A549 (cell line): ENCODE data around the gene CNTN2. TPM values are rescaled to one million over a fixed set of nuclear protein-coding genes. Genes with fewer than 3 reads are reported as not detected.

Experiments
- ATAC-seq, 2 experiments: fragments of 200-7000 bp in 1 of 2; fragments of >200 bp in 1 of 2; cut with Nextera tagmentation in 1 of 2; cut with Tn5 transposase in 1 of 2; 3 replicates each; pipeline versions ENCODE4 v1.8.0 to v1.9.1; 2018 to 2020; ENCODE audit warnings: mild to moderate bottlenecking in 1 of 2, moderate library complexity in 1 of 2
- CTCF ChIA-PET: fragments of 300-600 bp; sonication (Branson Sonifier 250); formaldehyde crosslinking; extraction: SDS; loops from one replicate; lab custom pipeline; 2021; ENCODE audit warnings: antibody characterized with exemption, inconsistent platforms; lab: Yijun Ruan, JAX
- POLR2A ChIA-PET: fragments of 350-600 bp; formaldehyde crosslinking; extraction: SDS; loops from one replicate; lab custom pipeline; 2021; ENCODE audit warnings: antibody characterized with exemption, inconsistent platforms; lab: Yijun Ruan, JAX
- DNase-seq, 2 experiments: peaks; one replicate each; pipeline versions ENCODE4 v3.0.0 to v3.0.0-alpha.2; 2011 to 2016; ENCODE audit warnings: low read depth in 1 of 2, low spot score in 1 of 2
- FAIRE-seq: peaks from 2 replicates; lab custom pipeline; 2011; peaks lifted over from hg19 to GRCh38; lab: Jason Lieb, UNC
- H3K27ac ChIP-seq, 2 experiments: fragments of >200 bp; sonication (Bioruptor Twin); formaldehyde crosslinking; 3 replicates each; pipeline ENCODE4 v1.5.1; 2016 to 2017
- H3K4me1 ChIP-seq: fragments of >200 bp; sonication (Bioruptor Twin); formaldehyde crosslinking; 3 replicates; pipeline ENCODE4 v1.6.1; 2016
- H3K4me2 ChIP-seq: fragments of >200 bp; sonication (Bioruptor Twin); formaldehyde crosslinking; 3 replicates; pipeline ENCODE4 v1.6.1; 2016
- H3K4me3 ChIP-seq: fragments of >200 bp; sonication (Bioruptor Twin); formaldehyde crosslinking; 3 replicates; pipeline ENCODE4 v1.5.1; 2016
- H3K9me3 ChIP-seq: fragments of >200 bp; sonication (Bioruptor Twin); formaldehyde crosslinking; 3 replicates; pipeline ENCODE4 v1.6.1; 2016
- CBX2 ChIP-seq: fragments of 200-600 bp; sonication (generic); IDR thresholded peaks from 2 replicates; pipeline ENCODE4 v1.6.1; 2016; ENCODE audit warnings: low read depth, mild to moderate bottlenecking, borderline replicate concordance
- CEBPB ChIP-seq, 2 experiments: fragments of >200 bp in 1 of 2; sonication (Bioruptor Twin) in 1 of 2; formaldehyde crosslinking in 1 of 2; IDR thresholded peaks; 2 replicates each; pipeline ENCODE4 v1.6.1; 2012 to 2016
- ELK1 ChIP-seq: fragments of 150-350 bp; IDR thresholded peaks from 2 replicates; pipeline ENCODE4 v1.6.1; 2014; ENCODE audit warnings: low read depth, mild to moderate bottlenecking, low read length
- EP300 ChIP-seq, 2 experiments: fragments of >200 bp; sonication (Bioruptor Twin); formaldehyde crosslinking; IDR thresholded peaks; 2 replicates in 1 of 2; 3 replicates in 1 of 2; pipeline ENCODE4 v1.6.1; 2016 to 2017
- FOSB ChIP-seq: fragments of 250-450 bp; sonication (Bioruptor Pico); IDR thresholded peaks from 2 replicates; pipeline ENCODE4 v1.5.0; 2020; ENCODE audit warnings: mild to moderate bottlenecking, moderate library complexity
- GATA3 ChIP-seq: IDR thresholded peaks from 2 replicates; pipeline ENCODE4 v1.6.1; 2012; ENCODE audit warnings: borderline replicate concordance
- HDAC2 ChIP-seq: fragments of 200-600 bp; sonication (generic); IDR thresholded peaks from 2 replicates; pipeline ENCODE4 v1.6.1; 2016
- HOXB5 ChIP-seq: fragments of 250-450 bp; sonication (Bioruptor Pico); IDR thresholded peaks from 2 replicates; pipeline ENCODE4 v1.5.0; 2020; ENCODE audit warnings: mild to moderate bottlenecking, moderate library complexity
- JUN ChIP-seq, 2 experiments: fragments of >200 bp; sonication (Bioruptor Twin); formaldehyde crosslinking; IDR thresholded peaks; 2 replicates in 1 of 2; 3 replicates in 1 of 2; pipeline ENCODE4 v1.6.1; 2016 to 2017
- KDM1A ChIP-seq: fragments of 200-600 bp; sonication (generic); IDR thresholded peaks from 2 replicates; pipeline ENCODE4 v1.6.1; 2016; ENCODE audit warnings: low read depth, mild to moderate bottlenecking
- MAX ChIP-seq: IDR thresholded peaks from 2 replicates; pipeline ENCODE4 v1.6.1; 2012
- MAZ ChIP-seq: fragments of 150-350 bp; IDR thresholded peaks from 2 replicates; pipeline ENCODE4 v1.6.1; 2014; ENCODE audit warnings: antibody characterized with exemption, low read depth, low read length, borderline replicate concordance
- NFE2L2 ChIP-seq: fragments of 150-350 bp; conservative IDR thresholded peaks from 2 replicates; pipeline ENCODE4 v1.6.1; 2014; ENCODE audit warnings: low read length
- PHF8 ChIP-seq: fragments of 200-600 bp; sonication (generic); IDR thresholded peaks from 2 replicates; pipeline ENCODE4 v1.6.1; 2016; ENCODE audit warnings: low read depth, mild to moderate bottlenecking, antibody characterized with exemption, moderate library complexity, borderline replicate concordance
- POLR2AphosphoS2 ChIP-seq: conservative IDR thresholded peaks from 2 replicates; pipeline ENCODE4 v1.6.1; 2012; ENCODE audit warnings: low read length, improper control_type of control experiment, inconsistent platforms
- RAD21 ChIP-seq, 2 experiments: fragments of >200 bp in 1 of 2; sonication (Bioruptor Twin) in 1 of 2; formaldehyde crosslinking in 1 of 2; IDR thresholded peaks in 1 of 2; conservative IDR thresholded peaks in 1 of 2; 2 replicates in 1 of 2; 3 replicates in 1 of 2; pipeline ENCODE4 v1.6.1; 2012 to 2018; ENCODE audit warnings: inconsistent platforms in 1 of 2
- RCOR1 ChIP-seq: fragments of 150-350 bp; IDR thresholded peaks from 2 replicates; pipeline ENCODE4 v1.6.1; 2014; ENCODE audit warnings: antibody characterized with exemption, low read length, low read depth
- RFX5 ChIP-seq: fragments of 450-650 bp; IDR thresholded peaks from 2 replicates; pipeline ENCODE4 v1.7.1; 2014; ENCODE audit warnings: antibody characterized with exemption, mild to moderate bottlenecking, moderate library complexity
- ZFP36 ChIP-seq: fragments of 450-650 bp; IDR thresholded peaks from 2 replicates; pipeline ENCODE4 v1.6.1; 2014; ENCODE audit warnings: borderline replicate concordance; ENCODE audit not compliant: partially characterized antibody
- WGBS: methylation state at CpG from one replicate; pipeline ENCODE4 v1.1.6; 2017; ENCODE audit errors: missing lambda C conversion rate; 5-methylcytosine and 5-hydroxymethylcytosine counted together
- polyA plus RNA-seq, 4 experiments: library from polyadenylated mRNA; depleted of rRNA in 3 of 4; stranded (reverse); fragments of >200 nt; fragmentation: RNase III in 1 of 4; extraction: RNeasy Plus Mini Kit Qiagen cat#74134 plus additional on column Dnase treatment in 1 of 4; gene quantifications; 2 replicates in 3 of 4; 3 replicates in 1 of 4; pipeline ENCODE4 v1.2.3, GENCODE V29; 2011 to 2017
- TF ChIP-seq, protein P1 (sequence below): fragments of 450-650 bp; IDR thresholded peaks from 2 replicates; pipeline ENCODE4 v1.6.1; 2014; ENCODE audit warnings: antibody characterized with exemption
- TF ChIP-seq, protein P2 (sequence below): fragments of 200-600 bp; sonication (generic); IDR thresholded peaks from 2 replicates; pipeline ENCODE4 v1.6.1; 2016; ENCODE audit warnings: antibody characterized with exemption, mild to moderate bottlenecking, moderate library complexity
- TF ChIP-seq, protein P3 (sequence below): fragments of >200 bp; sonication (Bioruptor Twin); formaldehyde crosslinking; IDR thresholded peaks from 2 replicates; pipeline ENCODE4 v1.6.1; 2016
- TF ChIP-seq, protein P4 (sequence below): fragments of 250-450 bp; sonication (Bioruptor Pico); IDR thresholded peaks from 2 replicates; pipeline ENCODE4 v1.5.0; 2021; ENCODE audit warnings: mild to moderate bottlenecking, moderate library complexity, borderline replicate concordance

The CNTN2 gene
- polyA plus RNA-seq, 2 of the 4 experiments (the other 2 are of a cell fraction) = not detected

DNA sequence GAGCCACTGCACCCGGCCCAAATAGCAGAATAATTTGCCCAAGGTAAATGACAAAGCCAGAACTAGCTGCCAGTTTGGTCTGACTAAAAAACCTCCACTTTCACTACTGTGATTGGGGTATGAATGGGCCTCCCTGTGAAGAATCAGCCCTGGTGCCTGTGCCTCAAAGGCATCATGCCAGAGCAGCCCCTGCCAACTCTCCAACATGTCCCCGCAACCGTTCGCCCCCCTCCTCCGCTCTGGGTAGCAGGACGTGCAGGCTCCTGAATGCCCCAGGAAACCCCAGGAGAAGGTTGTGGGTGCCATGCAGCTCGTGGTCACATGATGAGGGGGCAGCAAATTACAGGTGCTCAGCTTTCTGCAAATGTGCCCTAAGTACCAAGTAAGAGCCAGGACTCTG is 14.6 kb upstream of the CNTN2 start:
- Histone ChIP-seq H3K27ac (no peak overlapping the region), H3K4me1 (no peaks in the 10 kb centered on the region), H3K4me2 (no peak overlapping the region), H3K9me3 (no peaks in the 10 kb centered on the region), H3K4me3 (no peak overlapping the region)
- ChIA-PET CTCF (interaction anchor here (1.1 to 3.8 kb wide), 6 partner anchors 11 to 220 kb away, joined by 3 to 17 read pairs (median 6); partner anchors contain the start of gene CNTN2), POLR2A (no interaction called here)
- FAIRE-seq (no peak), DNase-seq (no peak), ATAC-seq (no peak)
- TF ChIP-seq, protein P1, sequence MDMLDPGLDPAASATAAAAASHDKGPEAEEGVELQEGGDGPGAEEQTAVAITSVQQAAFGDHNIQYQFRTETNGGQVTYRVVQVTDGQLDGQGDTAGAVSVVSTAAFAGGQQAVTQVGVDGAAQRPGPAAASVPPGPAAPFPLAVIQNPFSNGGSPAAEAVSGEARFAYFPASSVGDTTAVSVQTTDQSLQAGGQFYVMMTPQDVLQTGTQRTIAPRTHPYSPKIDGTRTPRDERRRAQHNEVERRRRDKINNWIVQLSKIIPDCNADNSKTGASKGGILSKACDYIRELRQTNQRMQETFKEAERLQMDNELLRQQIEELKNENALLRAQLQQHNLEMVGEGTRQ = no peak
- no peak for TF ChIP-seq GATA3
- TF ChIP-seq EP300 (IDR thresholded peaks at IDR 0.05) = no peak
- TF ChIP-seq CBX2 = no peak
- TF ChIP-seq HDAC2 = no peak
- no peak for TF ChIP-seq ELK1
- no peak for TF ChIP-seq POLR2AphosphoS2
- 49% methylated on average over 7 of the region's 7 CpGs for WGBS

- 26% methylated on average over 4 of the region's 4 CpGs for WGBS
Observed at GRCh38 chr1:205028924-205029323, 14.1 kb upstream of the CNTN2 start.

DNA sequence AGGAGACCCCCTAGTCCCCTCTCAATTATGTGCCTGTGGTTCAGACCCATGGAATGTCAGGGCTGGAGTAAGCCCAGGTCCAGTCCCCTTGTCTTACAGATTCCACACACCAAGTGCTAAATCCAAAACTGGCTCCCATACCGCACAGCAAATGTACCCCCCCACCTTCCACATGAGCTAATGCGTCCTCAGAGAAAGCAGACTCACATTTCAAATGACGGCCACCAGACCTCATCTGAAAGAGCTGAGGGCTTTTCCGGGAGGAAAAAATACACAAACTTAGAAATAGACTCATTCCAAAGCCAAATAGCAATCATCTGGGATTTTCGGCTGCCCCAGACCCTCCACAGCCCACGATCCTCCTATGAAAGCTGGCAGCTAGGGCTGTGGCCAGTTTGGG is 12.8 kb upstream of the CNTN2 start:
- Histone ChIP-seq H3K4me1 (no peaks in the 10 kb centered on the region), H3K9me3 (no peaks in the 10 kb centered on the region), H3K4me3 (no peak overlapping the region), H3K4me2 (no peak overlapping the region), H3K27ac (no peak overlapping the region)
- ATAC-seq (no peak), FAIRE-seq (no peak), DNase-seq (no peak)
- WGBS = 61% methylated on average over 6 of the region's 6 CpGs
- TF ChIP-seq ZFP36 (no peak), HDAC2 (no peak), HOXB5 (no peak), RAD21 (conservative IDR thresholded peaks at IDR 0.05 in 1 of 2, IDR thresholded peaks at IDR 0.05 in 1 of 2) (no peak), JUN (IDR thresholded peaks at IDR 0.05) (no peak), CEBPB (IDR thresholded peaks at IDR 0.05) (no peak), FOSB (CRISPR knock-in tag) (no peak), MAZ (no peak), MAX (no peak)
- TF ChIP-seq, protein P2, sequence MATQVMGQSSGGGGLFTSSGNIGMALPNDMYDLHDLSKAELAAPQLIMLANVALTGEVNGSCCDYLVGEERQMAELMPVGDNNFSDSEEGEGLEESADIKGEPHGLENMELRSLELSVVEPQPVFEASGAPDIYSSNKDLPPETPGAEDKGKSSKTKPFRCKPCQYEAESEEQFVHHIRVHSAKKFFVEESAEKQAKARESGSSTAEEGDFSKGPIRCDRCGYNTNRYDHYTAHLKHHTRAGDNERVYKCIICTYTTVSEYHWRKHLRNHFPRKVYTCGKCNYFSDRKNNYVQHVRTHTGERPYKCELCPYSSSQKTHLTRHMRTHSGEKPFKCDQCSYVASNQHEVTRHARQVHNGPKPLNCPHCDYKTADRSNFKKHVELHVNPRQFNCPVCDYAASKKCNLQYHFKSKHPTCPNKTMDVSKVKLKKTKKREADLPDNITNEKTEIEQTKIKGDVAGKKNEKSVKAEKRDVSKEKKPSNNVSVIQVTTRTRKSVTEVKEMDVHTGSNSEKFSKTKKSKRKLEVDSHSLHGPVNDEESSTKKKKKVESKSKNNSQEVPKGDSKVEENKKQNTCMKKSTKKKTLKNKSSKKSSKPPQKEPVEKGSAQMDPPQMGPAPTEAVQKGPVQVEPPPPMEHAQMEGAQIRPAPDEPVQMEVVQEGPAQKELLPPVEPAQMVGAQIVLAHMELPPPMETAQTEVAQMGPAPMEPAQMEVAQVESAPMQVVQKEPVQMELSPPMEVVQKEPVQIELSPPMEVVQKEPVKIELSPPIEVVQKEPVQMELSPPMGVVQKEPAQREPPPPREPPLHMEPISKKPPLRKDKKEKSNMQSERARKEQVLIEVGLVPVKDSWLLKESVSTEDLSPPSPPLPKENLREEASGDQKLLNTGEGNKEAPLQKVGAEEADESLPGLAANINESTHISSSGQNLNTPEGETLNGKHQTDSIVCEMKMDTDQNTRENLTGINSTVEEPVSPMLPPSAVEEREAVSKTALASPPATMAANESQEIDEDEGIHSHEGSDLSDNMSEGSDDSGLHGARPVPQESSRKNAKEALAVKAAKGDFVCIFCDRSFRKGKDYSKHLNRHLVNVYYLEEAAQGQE = no peak
- TF ChIP-seq, protein P3, sequence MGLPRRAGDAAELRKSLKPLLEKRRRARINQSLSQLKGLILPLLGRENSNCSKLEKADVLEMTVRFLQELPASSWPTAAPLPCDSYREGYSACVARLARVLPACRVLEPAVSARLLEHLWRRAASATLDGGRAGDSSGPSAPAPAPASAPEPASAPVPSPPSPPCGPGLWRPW = no peak
- ChIA-PET POLR2A (no interaction called here), CTCF (interaction anchor here (1.1 to 4.8 kb wide), 11 partner anchors 9 to 225 kb away, joined by 3 to 34 read pairs (median 5); partner anchors contain the start of gene CNTN2)

More at GRCh38 chr1:205028924-205029323, 14.1 kb upstream of the CNTN2 start:
- POLR2A ChIA-PET = no interaction called here
- Histone ChIP-seq H3K4me1 (no peaks in the 10 kb centered on the region), H3K27ac (no peak overlapping the region), H3K4me3 (no peak overlapping the region), H3K9me3 (no peaks in the 10 kb centered on the region), H3K4me2 (no peak overlapping the region)
- CTCF ChIA-PET = interaction anchor here (1.1 to 4.8 kb wide), 7 partner anchors 10 to 53 kb away, joined by 4 to 34 read pairs (median 7); partner anchors contain the start of gene CNTN2
- ATAC-seq = no peak
- TF ChIP-seq PHF8 (no peak), RCOR1 (no peak), CBX2 (no peak), KDM1A (no peak), FOSB (CRISPR knock-in tag) (no peak), RAD21 (conservative IDR thresholded peaks at IDR 0.05 in 1 of 2, IDR thresholded peaks at IDR 0.05 in 1 of 2) (no peak), NFE2L2 (no peak), POLR2AphosphoS2 (no peak), RFX5 (no peak)
- TF ChIP-seq, protein P4, sequence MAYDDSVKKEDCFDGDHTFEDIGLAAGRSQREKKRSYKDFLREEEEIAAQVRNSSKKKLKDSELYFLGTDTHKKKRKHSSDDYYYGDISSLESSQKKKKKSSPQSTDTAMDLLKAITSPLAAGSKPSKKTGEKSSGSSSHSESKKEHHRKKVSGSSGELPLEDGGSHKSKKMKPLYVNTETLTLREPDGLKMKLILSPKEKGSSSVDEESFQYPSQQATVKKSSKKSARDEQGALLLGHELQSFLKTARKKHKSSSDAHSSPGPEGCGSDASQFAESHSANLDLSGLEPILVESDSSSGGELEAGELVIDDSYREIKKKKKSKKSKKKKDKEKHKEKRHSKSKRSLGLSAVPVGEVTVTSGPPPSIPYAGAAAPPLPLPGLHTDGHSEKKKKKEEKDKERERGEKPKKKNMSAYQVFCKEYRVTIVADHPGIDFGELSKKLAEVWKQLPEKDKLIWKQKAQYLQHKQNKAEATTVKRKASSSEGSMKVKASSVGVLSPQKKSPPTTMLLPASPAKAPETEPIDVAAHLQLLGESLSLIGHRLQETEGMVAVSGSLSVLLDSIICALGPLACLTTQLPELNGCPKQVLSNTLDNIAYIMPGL (CRISPR knock-in tag) = no peak
- FAIRE-seq = no peak
- no peak for DNase-seq
